Activated CD8-positive, alpha-beta memory T cell treated with anti-CD3 and anti-CD28 coated beads for 36 hours (primary cell): ENCODE results near the gene ILDR2. TPM values are rescaled to one million over a fixed set of nuclear protein-coding genes. Genes with fewer than 3 reads are reported as not detected.

ENCODE experiments used
- CTCF ChIA-PET: fragments of 350-600 bp; sonication (Branson Sonifier 250); formaldehyde crosslinking; loops from one replicate; lab custom pipeline; 2021; ENCODE audit warnings: antibody characterized with exemption; lab: Charles Lee
- POLR2A ChIA-PET: fragments of 350-600 bp; sonication (Branson Sonifier 250); formaldehyde crosslinking; loops from one replicate; lab custom pipeline; 2021; ENCODE audit warnings: antibody characterized with exemption; lab: Charles Lee
- total RNA-seq, 2 experiments: library from RNA; stranded (reverse); gene quantifications; one replicate each; pipeline ENCODE4 v1.2.3, GENCODE V29; 2021

Gene ILDR2
- total RNA-seq, 2 experiments from 2014 or later = 4.9 to 5.9 TPM

GRCh38 chr1:166974647-166975345, 544 bp downstream of the ILDR2 start:
- POLR2A ChIA-PET = interaction anchor here (0.6 to 0.9 kb wide), 3 partner anchors 22 to 1252 kb away, joined by 3 to 4 read pairs (median 3); no protein-coding TSS in a partner anchor
- CTCF ChIA-PET = interaction anchor here (1.4 kb wide), 1 partner anchor 83 kb away, joined by 3 read pairs; no protein-coding TSS in a partner anchor

GRCh38 chr1:166972826-166973225, 2.5 kb downstream of the ILDR2 start:
- ChIA-PET CTCF (no interaction called here), POLR2A (no interaction called here)

- POLR2A ChIA-PET = no interaction called here
- CTCF ChIA-PET = no interaction called here
These were observed 3.1 kb downstream of the ILDR2 start for GRCh38 chr1:166972193-166972592.

GRCh38 chr1:166971252-166971651, 4.1 kb downstream of the ILDR2 start:
- ChIA-PET POLR2A (no interaction called here), CTCF (no interaction called here)

- CTCF ChIA-PET = interaction anchor here (1.5 kb wide), 1 partner anchor 89 kb away, joined by 3 read pairs; no protein-coding TSS in a partner anchor
- POLR2A ChIA-PET = no interaction called here
These were observed 6.2 kb downstream of the ILDR2 start for GRCh38 chr1:166969074-166969677.

- CTCF ChIA-PET = no interaction called here
- POLR2A ChIA-PET = no interaction called here
These were observed 14.4 kb downstream of the ILDR2 start for GRCh38 chr1:166960858-166961474.

- ChIA-PET CTCF (no interaction called here), POLR2A (no interaction called here)
These were observed 18.5 kb downstream of the ILDR2 start for GRCh38 chr1:166956872-166957271.

GRCh38 chr1:166956057-166956850, 19.1 kb downstream of the ILDR2 start:
- ChIA-PET CTCF (no interaction called here), POLR2A (no interaction called here)

GRCh38 chr1:166953491-166953890, 21.8 kb downstream of the ILDR2 start:
- CTCF ChIA-PET = interaction anchor here (1.0 kb wide), 1 partner anchor 43 kb away, joined by 3 read pairs; no protein-coding TSS in a partner anchor
- POLR2A ChIA-PET = no interaction called here

GRCh38 chr1:166952002-166952746, 23.2 kb downstream of the ILDR2 start:
- ChIA-PET POLR2A (interaction anchor here (0.8 kb wide), 1 partner anchor 22 kb away, joined by 4 read pairs; no protein-coding TSS in a partner anchor), CTCF (interaction anchor here (0.5 kb wide), 1 partner anchor 439 kb away, joined by 3 read pairs; no protein-coding TSS in a partner anchor)

- ChIA-PET POLR2A (no interaction called here), CTCF (no interaction called here)
These were observed 24.3 kb downstream of the ILDR2 start for GRCh38 chr1:166951050-166951449.

GRCh38 chr1:166950156-166950555, 25.2 kb downstream of the ILDR2 start:
- ChIA-PET POLR2A (no interaction called here), CTCF (no interaction called here)

GRCh38 chr1:166948856-166949350, 26.4 kb downstream of the ILDR2 start:
- ChIA-PET CTCF (interaction anchor here (0.8 to 1.2 kb wide), 2 partner anchors 15 to 39 kb away, joined by 3 read pairs; no protein-coding TSS in a partner anchor), POLR2A (no interaction called here)

- CTCF ChIA-PET = no interaction called here
- POLR2A ChIA-PET = no interaction called here
These were observed 27.8 kb downstream of the ILDR2 start for GRCh38 chr1:166947398-166948043.

GRCh38 chr1:166944186-166944967, 31.0 kb downstream of the ILDR2 start:
- CTCF ChIA-PET = no interaction called here
- POLR2A ChIA-PET = no interaction called here

- ChIA-PET POLR2A (no interaction called here), CTCF (no interaction called here)
These were observed 35.5 kb downstream of the ILDR2 start for GRCh38 chr1:166939741-166940375.

- POLR2A ChIA-PET = no interaction called here
- CTCF ChIA-PET = no interaction called here
These were observed 37.4 kb downstream of the ILDR2 start for GRCh38 chr1:166937962-166938361.
